Stimulated activated CD8-positive, alpha-beta memory T cell treated with anti-CD3 and anti-CD28 coated beads, Interleukin-7, amount 100 ng/mL, for 48 hours (primary cell): ENCODE results near the gene SCYL2.
"Not testable (repeated sequence)": the region's sequence is repeated elsewhere in the genome, so short reads cannot be mapped to it uniquely, and the experiment has no call there.

Source experiments
- DNase-seq, 2 donors: peaks; one replicate each; pipeline ENCODE4 v3.0.0-alpha.2; 2020; ENCODE audit warnings: low read depth in 1 of 2; ENCODE audit errors: extremely low read depth in 1 of 2

Gene SCYL2

DNA sequence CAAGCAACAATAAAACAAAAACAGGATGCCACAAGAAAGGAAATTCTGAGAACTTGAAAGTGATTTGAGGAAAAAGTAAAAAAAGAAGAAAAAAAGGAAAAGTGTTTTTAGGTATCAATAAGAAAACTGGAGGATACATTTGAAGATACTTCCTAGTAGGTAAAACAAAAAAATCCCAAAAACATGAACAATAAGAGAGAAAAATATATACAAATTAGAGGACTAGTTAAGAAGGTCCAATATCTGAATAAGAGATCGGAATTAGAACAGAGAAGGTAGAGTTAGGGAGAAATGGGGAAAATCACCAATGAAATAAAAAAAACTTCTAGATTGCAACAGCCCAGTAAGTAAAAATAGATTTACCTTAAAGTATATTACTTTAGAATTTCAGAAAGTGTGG, 8.8 kb upstream of the SCYL2 start:
- DNase-seq: no peak

DNA sequence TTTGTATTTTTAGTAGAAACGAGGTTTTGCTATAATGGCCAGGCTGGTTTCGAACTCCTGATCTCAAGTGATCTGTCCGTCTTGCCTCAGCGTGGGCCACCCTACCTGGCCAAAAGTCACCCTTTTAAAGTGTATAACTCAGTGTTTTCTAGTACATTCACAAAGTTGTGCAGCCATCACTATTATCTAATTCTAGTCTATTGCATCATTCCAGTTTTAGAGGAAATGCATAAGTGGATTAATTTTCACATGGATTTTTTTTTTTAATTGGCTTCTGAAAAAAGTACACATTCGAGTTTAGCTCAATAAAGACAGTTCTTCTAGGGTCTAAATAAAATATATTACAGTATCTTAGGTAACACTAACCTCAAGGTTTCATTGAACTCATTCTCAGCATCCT, 3.8 kb upstream of the SCYL2 start:
- DNase-seq: no peak

- not testable (repeated sequence) for DNase-seq
These were observed 1.9 kb upstream of the SCYL2 start for GRCh38 chr12:100265107-100265506.

DNA sequence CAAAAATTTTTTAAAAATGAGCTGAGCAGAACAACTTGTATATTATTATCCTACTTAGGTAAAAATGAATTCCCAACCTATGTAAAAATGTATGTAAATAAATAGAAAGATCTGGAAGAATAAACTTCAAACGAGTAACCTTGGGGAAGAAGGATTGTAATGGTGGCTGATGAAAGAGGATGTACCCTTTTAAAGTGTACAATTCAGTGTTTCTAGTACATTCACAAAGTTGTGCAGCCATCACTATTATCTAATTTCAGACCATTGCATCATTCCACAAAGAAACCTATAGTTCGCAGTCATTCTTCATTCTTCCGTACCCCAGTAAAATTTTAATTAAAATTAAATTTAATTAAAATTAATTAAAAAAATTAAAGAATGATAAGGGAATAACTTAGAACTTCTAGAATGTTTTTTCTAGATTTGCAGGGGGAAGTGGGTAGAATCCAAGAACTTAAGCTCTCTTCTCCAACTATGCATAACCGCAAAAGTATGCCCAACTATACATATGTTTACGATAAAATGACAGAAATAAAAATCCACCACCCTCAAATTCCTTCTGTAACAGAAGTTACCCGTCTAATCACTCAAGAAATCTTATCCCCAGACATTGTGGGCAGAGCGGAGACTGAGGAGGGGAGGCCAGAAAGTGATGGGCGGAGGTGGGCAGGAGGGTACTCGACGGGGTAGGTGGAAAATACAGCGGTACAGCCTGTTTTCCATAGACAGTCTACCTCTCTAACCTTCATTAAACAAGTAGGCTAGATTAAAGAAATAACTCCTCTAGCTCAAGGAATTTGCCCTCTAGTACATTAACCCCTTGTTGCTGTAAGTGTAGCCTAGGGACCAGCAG, 1.0 kb upstream of the SCYL2 start:
- DNase-seq: no peak

DNA sequence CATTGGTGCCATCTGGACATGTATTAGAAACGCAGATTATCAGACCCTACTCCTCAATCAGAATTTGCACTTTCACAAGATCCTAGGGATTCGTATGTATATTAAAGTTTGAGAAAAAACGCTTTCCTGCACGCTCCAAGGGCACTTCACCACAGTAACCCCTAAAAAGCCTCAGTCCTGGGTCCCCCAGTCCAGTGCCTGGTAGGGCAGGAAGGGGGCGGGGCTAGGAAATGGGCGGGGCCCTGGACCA, 467 bp upstream of the SCYL2 start:
- no peak for DNase-seq

DNA sequence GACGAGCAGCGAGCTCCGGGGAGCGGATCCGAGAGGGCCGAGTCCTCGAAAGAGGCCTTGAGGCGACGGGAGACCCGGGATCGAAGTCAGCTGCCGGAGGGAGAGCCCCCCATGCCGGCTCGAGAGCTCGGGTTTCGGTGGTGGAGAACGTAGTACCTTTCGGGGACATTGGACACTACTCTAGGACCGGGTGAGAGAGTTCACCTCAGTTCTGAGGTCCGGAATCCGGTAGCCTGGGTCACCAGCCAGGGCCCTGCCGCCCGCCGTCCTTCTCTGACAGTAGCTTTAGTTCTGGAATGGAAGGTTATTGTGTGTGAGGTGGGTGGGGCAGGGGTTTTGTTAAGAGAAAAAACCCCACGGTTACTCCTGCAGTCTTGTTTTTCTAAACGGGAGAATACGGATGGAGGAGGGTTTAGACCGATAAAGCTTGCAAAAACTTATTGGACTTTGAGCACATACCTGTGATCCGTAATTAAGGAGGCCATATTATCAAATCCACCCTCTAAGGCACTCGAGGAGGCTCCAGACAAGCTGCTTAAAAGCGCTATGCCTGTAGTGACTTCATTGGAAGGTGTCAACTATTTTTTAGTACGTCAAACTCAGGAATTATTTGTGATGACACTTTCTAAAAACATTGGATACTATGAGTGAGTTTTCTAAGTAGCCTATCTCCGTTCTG, 765 bp downstream of the SCYL2 start:
- DNase-seq: no peak

DNA sequence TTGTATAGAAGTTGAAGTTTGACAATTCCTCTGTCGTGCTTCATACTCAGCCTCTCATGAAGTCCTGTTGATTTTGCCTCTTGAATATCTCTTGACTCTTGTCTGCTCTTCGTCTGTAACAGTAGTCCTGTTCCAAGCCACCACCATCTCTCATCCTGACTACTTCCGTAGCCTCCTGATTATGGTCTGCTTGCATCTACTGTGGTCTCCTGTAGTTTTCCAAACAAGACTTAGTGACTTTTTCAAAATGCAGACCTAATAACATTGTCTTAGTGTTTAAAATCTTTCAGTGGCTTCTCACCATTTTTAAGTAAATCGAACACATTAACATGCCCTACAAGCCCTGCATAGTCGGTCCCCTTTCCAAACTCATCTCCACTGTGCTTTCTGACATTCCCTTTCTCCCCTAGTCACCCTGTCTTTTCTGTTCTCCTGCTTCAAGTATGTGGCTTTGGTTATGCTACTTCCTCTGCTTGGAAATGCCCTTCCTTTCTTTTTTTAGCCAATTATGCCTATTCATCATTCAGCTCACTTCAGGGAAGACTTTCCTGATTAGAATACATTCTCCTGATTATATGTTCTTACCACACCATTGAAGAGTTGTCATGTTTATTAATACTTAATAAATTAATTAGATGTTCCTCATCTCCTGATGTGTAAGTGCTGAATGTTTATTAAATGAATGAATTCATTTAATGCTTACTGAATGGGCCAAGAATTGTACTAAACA, 2.0 kb downstream of the SCYL2 start:
- no peak for DNase-seq

DNA sequence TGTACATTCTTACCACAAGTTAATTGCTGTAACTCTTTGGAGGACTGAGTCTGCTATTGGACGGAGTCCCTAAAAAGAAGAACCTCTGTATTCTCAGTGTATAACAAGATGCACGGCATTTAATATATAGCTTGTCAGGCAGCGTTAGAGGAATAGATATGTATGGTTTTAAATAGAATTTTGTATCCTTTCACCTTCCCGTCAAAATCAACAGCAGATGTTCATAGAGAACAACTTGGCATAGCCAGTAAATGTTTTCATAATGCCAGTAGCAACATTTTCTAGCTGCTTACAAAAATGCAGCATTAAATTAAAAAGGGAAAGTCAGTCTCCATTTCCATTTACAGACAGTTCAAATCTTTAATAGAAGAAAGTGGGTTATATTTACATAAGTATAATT, 6.8 kb downstream of the SCYL2 start:
- DNase-seq: no peak

GRCh38 chr12:100274291-100274690, 7.3 kb downstream of the SCYL2 start:
- DNase-seq: no peak

DNA sequence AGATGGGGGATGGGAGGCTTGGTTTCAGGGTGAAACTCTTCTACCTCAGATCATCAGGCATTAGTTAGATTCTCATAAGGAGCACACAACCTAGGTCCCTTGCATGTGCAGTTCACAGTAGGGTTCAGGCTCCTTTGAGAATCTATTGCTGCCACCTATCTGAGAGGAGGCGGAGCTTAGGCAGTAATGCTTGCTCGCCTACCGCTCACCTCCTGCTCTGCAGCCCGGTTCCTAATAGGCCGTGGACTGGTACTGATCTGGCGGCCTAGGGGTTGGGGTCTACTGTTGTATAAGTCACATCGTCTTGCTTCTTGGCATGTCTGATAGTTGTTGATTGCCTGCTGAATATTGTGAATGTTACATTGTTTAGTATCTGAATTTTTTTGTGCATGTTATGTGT, 12.2 kb downstream of the SCYL2 start:
- no peak for DNase-seq

- no peak for DNase-seq
These were observed 12.7 kb downstream of the SCYL2 start for GRCh38 chr12:100279607-100280244.

DNA sequence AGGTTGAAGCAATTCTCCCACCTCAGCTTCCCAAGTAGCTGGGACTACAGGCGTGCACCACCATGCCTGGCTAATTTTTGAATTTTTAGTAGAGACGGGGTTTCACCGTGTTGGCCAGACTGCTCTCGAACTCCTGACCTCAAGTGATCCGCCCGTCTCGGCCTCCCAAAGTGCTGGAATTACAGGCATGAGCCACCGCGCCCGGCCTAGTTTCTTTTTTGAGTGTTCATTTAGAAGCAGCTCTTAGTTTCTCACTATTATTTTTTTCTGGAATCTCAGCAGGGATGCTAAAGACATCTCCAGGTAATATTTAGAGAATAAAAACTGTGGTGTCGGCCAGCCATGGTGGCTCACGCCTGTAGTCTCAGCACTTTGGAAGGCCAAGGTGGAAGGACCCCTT, 17.6 kb downstream of the SCYL2 start:
- DNase-seq: not testable (repeated sequence)

GRCh38 chr12:100289038-100289437, 22.1 kb downstream of the SCYL2 start:
- no peak for DNase-seq

DNA sequence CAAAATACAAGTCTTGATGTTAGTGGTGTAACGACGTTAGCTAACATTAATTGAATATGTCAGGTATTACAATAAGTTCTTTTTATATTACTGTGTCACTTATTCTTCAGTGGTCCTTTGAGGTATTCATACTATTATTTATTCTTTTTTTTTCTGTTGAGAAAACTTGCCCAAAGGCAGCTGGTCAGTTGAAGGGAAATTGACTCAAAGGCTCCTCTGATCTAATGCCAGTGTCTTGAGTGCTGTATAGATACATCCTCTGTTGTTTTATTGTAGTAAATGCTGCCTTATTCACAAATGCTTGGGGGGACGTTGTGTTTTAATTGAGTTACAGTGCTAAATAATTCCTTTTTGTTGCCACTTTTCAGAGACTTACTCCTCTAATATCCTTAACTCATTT, 23.0 kb downstream of the SCYL2 start:
- DNase-seq: no peak

DNA sequence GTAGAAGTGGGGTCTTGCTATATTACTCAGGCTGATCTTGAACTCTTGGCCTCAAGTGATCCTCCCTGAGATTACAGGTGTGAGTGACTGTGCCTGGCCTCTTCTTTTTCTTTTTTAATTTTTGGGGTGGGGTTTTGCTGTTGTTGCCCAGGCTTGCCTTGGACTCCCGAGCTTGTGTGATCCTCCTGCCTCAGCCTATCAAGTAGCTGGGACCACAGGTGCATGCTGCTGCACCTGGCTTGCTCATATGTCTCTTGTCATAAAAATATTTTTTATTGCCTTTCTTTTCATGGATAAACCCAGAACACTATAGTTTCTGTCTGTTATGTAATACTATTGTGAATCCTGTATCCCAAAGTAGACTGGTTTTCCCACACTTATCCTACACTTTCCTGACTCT, 26.0 kb downstream of the SCYL2 start:
- no peak for DNase-seq

DNA sequence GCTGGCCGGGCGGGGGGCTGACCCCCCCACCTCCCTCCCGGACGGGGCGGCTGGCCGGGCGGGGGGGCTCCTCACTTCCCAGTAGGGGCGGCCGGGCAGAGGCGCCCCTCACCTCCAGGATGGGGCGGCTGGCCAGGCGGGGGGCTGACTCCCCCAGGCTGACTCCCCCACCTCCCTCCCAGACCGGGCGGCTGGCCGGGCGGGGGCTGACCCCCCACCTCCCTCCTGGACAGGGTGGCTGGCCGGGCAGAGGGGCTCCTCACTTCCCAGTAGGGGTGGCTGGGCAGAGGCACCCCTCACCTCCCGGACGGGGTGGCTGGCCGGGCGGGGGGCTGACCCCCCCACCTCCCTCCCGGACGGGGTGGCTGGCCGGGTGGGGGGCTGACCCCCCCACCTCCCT, 27.4 kb downstream of the SCYL2 start:
- DNase-seq: not testable (repeated sequence)

DNA sequence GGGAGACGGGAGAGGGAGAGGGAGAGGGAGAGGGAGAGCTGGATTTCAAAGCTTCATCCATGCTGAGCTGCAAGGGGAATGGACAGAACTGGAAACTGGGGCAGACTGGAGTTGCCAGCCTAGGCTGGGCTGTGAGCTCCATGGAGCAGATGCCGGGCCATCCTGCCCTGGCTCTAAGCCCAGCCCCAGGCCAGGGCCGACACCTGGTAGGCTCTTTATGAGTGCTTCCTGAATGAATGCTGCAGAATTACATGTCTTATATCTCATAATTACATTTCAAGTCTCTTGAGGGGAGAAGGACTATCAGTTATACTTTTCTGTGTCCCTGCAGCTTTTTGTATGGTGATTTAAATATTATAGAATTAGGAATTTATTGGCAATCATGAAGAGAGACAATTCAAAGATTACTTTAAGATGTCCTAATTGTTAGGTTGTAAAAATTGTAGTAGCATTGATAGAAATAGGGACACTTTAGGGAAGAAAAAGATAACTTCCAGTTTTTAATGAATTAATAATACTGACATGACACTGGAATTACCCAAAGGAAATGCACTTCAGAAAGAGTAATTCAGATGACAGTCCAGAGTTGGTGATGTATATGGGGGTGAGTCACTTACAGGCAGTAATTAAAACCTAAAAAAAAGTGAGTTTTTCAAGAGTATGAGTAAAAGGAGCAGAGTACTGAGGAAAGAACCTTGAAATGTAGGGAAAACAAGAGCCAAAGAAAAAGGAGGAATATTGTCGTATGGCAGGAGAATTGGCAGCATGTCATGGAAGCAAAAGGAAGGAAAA, 29.0 kb downstream of the SCYL2 start:
- no peak for DNase-seq

DNA sequence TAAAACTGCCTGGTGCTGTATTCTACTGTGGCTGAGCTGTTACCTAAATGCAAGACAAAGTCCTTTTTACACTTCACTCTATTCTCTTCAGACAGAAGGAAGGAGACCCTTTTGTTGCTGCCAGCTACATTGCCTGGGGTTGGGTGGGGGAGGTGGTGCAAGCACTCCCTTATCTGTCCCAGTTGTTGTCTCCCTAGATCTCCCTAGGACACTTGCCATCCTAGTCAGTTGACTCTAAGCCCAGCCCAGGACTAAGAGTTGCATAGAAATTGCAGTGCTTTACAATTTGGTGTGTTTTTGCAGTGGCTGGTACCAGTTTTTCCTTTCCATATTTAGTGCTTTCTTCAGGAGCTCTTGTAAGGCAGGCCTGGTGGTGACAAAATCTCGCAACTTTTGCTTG, 35.1 kb downstream of the SCYL2 start:
- no peak for DNase-seq

- no peak for DNase-seq
These were observed 36.9 kb downstream of the SCYL2 start for GRCh38 chr12:100303831-100304230.

DNA sequence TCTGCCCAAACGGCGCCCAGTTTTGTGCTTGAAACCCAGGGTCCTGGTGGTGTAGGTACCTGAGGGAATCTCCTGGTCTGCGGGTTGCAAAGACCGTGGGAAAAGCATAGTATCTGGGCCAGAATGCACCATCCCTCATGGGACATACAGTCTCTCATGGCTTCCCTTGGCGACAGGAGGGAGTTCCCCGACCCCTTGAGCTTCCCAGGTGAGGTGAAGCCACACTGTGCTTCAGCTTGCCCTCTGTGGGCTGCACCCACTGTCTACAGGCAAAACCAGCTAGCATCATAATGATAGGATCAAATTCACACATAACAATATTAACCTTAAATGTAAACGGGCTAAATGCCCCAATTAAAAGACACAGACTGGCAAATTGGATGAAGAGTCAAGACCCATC, 37.4 kb downstream of the SCYL2 start:
- DNase-seq: not testable (repeated sequence)

DNA sequence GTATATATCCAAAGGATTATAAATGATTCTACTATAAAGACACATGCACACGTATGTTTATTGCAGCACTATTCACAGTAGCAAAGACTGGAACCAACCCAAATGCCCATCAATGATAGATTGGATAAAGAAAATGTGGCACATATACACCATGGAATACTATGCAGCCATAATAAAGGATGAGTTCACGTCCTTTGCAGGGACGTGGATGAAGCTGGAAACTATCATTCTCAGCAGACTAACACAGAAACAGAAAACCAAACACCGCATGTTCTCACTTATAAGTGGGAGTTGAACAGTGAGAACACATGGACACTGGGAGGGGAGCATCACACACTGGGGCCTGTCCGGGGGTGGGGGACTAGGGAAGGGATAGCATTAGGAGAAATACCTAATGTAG, 41.2 kb downstream of the SCYL2 start:
- not testable (repeated sequence) for DNase-seq
